Sciatic nerve (tissue), 2 donors: ENCODE measurements around the gene TMCC3. TPM values are rescaled to one million over a fixed set of nuclear protein-coding genes. Genes with fewer than 3 reads are reported as not detected.
"Not testable (repeated sequence)": the region's sequence is repeated elsewhere in the genome, so short reads cannot be mapped to it uniquely, and the experiment has no call there.

Experiments used
- ATAC-seq: fragments of 200-7000 bp; cut with Tn5 transposase; one replicate; pipeline ENCODE4 v1.9.1; 2020; ENCODE audit warnings: mild to moderate bottlenecking, moderate library complexity
- DNase-seq: peaks from one replicate; pipeline ENCODE4 v3.0.0-alpha.2; 2020; ENCODE audit warnings: low spot score
- intact Hi-C: fragments of 100-400 bp; cut with DNase I; formaldehyde crosslinking; loops from one replicate; pipeline ENCODE4 v1.14.2; 2022
- total RNA-seq: library from RNA; stranded (reverse); fragmentation: NEBNext Ultra II Directional; extraction: Animal tissue kit (Norgen Biotek cat#: 25700); gene quantifications from one replicate; pipeline ENCODE4 v1.2.1, GENCODE V29; 2021
- donor health status: DM: no; HTN: no; CAD: no.
- donor health status: DM: no; HTN: no; CAD: no.

TMCC3 gene, protein sequence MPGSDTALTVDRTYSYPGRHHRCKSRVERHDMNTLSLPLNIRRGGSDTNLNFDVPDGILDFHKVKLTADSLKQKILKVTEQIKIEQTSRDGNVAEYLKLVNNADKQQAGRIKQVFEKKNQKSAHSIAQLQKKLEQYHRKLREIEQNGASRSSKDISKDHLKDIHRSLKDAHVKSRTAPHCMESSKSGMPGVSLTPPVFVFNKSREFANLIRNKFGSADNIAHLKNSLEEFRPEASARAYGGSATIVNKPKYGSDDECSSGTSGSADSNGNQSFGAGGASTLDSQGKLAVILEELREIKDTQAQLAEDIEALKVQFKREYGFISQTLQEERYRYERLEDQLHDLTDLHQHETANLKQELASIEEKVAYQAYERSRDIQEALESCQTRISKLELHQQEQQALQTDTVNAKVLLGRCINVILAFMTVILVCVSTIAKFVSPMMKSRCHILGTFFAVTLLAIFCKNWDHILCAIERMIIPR
- total RNA-seq = 24.9 TPM

GRCh38 chr12:94650143-94651056, at the start of gene TMCC3:
Gene TMCC3 (minus strand): TSS chr12:94650557. CDS start chr12:94650430, 127 bp downstream.
- DNase-seq (peak; percentile 71), ATAC-seq (peak; percentile 84)
- intact Hi-C loops = no loop called here

DNA sequence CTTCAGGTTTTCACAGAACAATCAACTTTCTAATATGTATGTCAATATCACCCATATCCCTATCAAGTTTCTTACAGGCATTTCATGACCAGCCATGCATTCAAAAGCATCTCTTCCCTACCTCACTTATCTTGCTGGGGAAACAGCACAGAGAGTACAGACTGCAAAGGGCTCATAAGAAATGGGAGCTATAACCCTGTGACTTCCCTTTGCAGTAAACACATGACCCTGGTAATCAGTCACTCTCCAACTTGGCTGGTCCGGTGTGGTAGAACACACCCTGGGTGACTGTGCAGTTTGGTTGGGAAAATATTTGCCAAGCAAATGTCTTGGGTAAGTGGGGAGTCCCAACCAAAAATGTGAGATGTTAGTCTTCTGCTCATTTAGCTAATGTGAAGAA, 49.4 kb upstream of the TMCC3 start:
- intact Hi-C loops = no loop called here
- ATAC-seq (no peak), DNase-seq (no peak)

DNA sequence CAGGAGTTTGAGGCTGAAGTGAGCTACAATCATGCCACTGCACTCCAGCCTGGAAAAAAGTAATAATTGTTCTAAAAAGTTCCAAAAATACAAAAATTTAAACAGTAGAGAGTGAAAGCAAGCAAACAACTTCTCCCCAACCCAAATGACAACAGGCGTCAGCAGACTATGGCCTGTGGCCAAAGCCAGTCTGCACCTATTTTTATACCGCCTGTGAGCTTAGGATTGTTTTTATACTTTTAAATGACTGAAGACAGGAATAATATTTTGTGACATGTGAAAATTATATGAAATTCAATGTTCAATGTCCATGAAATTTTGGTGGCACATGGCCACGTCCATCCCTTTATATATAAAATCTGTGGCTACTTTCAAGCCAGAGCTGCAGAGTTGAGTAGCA, 48.2 kb upstream of the TMCC3 start:
- ATAC-seq (no peak), DNase-seq (no peak)
- intact Hi-C loops = no loop called here

GRCh38 chr12:94697631-94698030, 47.3 kb upstream of the TMCC3 start:
- ATAC-seq = no peak
- intact Hi-C loops = no loop called here

GRCh38 chr12:94694732-94695131, 44.4 kb upstream of the TMCC3 start:
- intact Hi-C loops = no loop called here
- DNase-seq = no peak
- ATAC-seq = no peak

More at GRCh38 chr12:94697631-94698030, 47.3 kb upstream of the TMCC3 start:
- no peak for DNase-seq

GRCh38 chr12:94692826-94693225, 42.5 kb upstream of the TMCC3 start:
- DNase-seq, intact Hi-C loops, ATAC-seq: not testable (repeated sequence)

DNA sequence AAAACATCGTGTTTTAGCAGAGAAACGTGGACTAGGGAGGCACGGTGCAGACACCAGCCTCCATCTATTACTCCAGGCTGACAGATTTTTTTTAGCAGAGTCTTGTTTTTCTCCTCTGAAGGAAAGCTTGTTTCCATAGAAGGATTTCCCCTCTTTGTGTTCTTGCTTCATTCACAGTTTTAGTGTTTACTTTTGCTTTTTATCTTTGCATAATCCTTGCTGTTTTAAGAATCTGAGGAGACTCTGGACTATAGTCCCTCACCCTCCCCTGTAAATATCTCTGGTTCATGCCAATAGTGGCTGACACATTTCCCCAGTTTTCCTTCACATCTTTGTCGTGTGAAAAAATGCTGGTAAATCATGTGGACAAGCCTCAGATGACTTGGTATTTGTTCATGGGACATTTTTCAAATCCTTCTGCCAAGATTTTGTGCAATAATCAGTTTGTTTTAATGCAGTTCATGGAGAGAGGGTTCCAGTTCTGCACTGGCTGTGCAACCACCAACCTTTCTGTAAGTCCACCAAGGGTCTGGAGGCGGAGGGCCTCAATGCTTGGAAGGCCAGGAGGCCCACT, 39.9 kb upstream of the TMCC3 start:
- intact Hi-C loops = no loop called here
- peak; percentile 81 for ATAC-seq
- no peak for DNase-seq

DNA sequence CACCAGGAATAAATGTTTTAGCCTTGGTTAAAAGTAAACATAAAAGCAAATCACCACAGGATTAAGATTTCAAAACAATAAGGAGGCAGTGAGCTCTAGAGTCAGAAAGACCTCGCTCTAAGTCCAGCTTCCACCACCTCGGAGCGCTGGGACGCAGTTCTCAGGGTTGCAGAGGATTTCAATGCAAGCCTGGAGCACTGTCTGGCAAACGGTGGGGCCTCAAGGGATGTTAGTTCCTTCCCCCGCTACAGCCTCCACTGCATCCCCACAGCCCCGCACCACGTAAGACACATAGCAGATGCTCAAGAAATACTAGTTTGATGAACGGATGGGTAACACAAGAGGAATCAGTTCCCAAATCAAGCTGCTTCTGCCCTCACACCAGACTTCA, 39.3 kb upstream of the TMCC3 start:
- DNase-seq (no peak), ATAC-seq (peak; percentile 62)
- intact Hi-C loops = no loop called here

DNA sequence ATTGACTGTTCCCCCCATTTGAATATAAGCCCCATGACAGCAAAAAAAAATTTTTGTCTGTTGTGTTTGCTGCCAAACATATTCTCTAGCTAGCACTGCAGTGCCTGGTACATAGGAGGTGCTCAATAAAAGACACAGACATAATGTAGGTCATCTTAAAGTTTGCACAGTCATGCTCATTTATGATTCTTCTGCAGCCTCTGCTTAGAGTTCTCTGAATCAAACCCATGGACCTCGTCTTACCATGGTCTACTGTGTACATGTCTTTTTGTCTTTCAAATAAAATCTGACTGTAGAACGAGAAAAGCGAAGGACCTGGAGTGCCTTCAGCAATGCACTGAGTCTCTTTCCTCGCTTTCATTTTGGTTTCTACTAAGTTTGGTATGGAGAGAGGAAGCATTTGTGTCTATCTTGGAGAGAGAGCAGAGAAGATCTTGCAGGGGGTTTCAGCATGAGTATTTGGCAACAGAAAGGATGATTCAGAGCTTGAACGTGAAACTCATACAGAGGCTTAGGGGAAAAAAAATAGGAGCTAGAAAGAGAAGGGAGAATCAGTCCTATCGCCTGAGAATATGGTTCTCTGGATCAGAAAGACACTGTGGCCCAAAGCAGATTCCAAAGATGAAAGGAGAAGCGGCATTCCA, 38.8 kb upstream of the TMCC3 start:
- intact Hi-C loops = no loop called here
- DNase-seq = no peak
- peak; percentile 25 for ATAC-seq

DNA sequence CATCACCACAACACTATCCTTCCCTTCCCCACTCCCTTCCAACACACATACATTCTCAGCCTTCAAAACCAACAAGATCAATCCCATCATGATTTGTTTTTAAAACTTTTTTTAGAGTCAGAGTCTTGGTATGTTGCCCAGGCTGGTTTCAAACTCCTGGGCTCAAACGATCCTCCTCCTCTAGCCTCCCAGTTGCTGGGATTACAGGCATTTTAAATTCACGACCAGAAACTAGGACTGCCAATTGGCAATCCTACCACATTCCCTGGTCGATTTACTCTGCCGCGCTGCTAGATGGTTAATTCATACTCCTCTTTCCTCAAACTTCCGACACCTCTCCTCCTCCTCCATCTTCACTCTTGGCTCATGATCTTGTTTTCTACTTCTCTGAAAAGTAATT, 37.5 kb upstream of the TMCC3 start:
- intact Hi-C loops = no loop called here
- DNase-seq = no peak
- ATAC-seq = no peak

GRCh38 chr12:94686834-94687628, 36.7 kb upstream of the TMCC3 start:
- intact Hi-C loops = no loop called here
- no peak for ATAC-seq
- no peak for DNase-seq

GRCh38 chr12:94684416-94685142, 34.2 kb upstream of the TMCC3 start:
- intact Hi-C loops = no loop called here
- DNase-seq = no peak
- no peak for ATAC-seq

- intact Hi-C loops = no loop called here
- ATAC-seq (no peak), DNase-seq (no peak)
Observed at GRCh38 chr12:94679554-94680195, 29.3 kb upstream of the TMCC3 start.

DNA sequence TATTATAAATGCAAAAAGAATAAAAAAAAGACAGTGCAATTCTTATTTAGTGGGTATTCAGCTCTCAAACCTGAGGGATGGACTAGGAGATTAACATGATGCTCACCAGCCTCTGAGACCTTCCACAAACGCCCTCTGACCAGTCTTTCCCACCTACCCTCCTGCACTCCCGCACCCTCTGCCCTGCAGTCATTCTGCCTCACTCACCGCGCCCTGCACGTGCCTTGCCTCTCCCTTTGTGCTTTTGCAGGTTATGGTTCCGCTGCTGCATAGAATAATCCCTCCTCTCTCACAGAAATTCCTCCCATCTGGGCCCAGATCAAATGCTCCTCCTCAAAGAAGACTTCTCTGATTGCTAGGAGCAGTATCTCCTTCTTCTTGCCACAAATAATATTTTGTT, 28.5 kb upstream of the TMCC3 start:
- intact Hi-C loops = no loop called here
- ATAC-seq = no peak
- DNase-seq = no peak

GRCh38 chr12:94678379-94678778, 28.0 kb upstream of the TMCC3 start:
- no peak for DNase-seq
- intact Hi-C loops = no loop called here
- ATAC-seq = no peak

GRCh38 chr12:94677778-94678177, 27.4 kb upstream of the TMCC3 start:
- no peak for ATAC-seq
- intact Hi-C loops = no loop called here
- no peak for DNase-seq

- no peak for ATAC-seq
- intact Hi-C loops = no loop called here
- DNase-seq = no peak
Observed at GRCh38 chr12:94676922-94677321, 26.6 kb upstream of the TMCC3 start.
